ENCODE results near the gene SAPCD2.

Gene SAPCD2

DNA sequence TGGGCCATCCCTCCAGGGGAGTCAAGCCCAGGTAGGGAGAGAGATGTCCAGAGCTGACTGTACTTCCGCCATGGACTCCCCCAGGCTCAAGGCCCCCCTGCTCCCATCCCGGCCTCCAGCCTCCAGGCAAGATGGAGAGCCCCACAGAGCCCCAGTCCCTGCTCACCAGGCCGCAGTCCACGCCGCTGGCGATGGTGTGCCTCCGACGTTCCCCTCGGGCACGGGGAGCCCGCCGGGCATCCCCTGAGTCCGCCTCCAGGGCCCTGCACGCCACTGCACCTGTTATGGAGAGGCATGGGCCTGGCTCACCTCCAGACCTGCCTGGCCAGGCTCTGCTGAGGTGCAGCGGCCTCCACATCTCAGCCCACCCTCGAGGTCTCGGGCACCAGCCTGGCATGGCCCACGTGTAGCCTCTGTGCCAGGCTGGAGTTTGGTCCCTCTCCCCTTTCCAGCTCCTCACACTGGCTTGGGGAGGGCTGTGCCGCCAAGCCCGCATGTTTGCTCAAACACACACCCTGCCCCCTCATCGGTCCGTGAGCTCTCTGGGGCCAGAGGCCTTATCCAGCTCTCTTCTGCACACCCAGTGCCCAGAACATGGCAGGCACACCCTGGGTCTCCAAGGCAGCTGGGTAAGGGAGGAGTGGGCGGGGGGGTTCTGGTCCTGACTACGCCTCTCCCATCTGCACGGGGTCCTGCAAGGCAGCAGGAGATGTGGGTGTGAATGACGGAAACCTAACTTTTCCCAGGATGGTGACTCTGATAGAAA, 4.1 kb downstream of the SAPCD2 start:
- TF ChIP-seq GATA3 (IDR thresholded peaks at IDR 0.05; ENCODE audit: low read depth, low read length) (no peak), GATA2 (IDR thresholded peaks at IDR 0.05; ENCODE audit: low read depth, low read length) (no peak)

DNA sequence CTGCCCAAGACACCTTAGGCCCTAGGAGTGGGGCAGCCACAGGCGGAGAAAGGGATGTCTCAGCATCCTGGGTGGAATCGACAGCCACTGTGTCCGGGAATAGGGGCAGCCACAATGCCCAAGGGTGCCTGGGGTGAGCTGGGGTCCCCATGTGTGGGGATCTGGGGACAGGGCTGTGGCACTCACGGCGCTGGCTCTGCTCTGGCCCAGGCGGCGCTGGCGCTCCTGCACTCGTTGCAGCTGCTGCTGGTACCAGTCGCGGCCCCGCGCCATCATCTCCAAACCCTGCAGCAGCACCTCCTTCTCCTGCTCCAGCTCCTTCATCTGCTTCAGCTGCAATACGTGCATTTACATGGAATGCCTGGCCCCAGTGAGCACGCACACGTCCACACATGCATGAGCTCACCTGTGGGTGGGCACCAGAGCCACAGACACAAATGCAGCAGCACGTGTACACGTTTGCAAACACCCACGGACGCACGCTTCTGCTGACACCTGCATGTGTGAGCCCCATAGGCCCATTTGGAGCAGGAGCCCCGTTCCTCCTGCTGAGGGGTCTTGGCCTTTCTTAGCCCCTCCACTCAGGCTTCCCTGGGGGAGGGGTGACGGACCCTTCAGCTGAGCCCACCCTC, 4.9 kb downstream of the SAPCD2 start:
- TF ChIP-seq GATA3 (IDR thresholded peaks at IDR 0.05; ENCODE audit: low read depth, low read length) (no peak), GATA2 (IDR thresholded peaks at IDR 0.05; ENCODE audit: low read depth, low read length) (no peak)

DNA sequence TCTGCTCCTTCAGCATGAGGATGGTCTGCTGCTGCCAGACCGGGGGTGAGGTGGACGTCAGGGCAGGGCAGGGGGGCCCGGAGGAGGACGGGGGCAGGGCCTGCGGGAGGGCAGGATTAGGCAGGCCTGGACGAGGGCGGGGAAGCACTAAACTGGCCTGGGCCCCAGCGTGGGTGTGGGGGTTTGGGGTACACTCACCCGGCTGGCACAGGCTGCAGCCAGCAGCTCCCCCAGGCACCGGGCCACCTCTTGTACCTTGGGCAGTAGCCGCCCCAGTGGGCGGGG, 5.5 kb downstream of the SAPCD2 start:
- TF ChIP-seq GATA3 (IDR thresholded peaks at IDR 0.05; ENCODE audit: low read depth, low read length) (no peak), GATA2 (IDR thresholded peaks at IDR 0.05; ENCODE audit: low read depth, low read length) (no peak)

DNA sequence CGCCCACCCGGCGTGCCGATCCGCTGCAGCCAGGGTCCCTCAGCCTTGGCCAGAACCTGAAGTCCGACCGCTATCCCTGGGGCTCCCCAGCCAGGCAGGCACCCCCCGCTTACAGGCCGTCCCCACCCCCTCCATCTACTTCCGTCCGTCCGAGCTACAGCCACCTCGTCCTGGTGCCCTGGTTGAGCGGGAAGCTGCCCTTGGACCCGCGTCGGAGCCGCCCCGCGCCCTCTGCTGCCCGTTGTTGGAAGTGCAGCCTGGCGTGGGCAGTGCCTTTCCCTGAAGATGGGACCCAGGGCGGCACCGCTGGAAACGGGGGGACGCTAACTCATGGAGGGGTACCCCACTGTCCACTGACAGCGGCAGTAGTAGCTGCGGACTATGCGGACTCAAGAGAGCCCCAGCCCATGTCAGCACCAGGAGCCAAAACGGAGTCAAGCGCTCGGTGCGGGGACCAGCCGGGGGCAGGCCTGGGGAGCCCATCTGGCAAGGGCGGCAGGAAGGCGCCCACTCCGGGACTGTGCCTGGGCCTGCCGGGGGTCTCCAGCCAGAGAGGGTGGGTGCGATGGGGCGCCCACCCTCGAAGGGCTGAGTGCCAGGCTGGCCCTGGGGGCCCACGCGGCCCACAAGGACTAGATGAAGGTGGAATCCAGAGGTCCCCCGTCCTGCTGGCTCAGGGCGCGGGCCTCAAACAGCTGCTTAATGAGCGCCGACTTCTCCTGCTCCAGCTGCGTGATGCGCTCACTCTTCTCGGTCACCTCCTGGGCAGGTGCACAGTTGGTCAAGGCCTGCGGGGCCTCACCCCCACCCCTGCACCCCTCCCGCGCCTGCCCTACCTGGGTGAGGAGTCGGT, 6.1 kb downstream of the SAPCD2 start:
- TF ChIP-seq GATA2 (IDR thresholded peaks at IDR 0.05; ENCODE audit: low read depth, low read length) (no peak), GATA3 (IDR thresholded peaks at IDR 0.05; ENCODE audit: low read depth, low read length) (no peak)

DNA sequence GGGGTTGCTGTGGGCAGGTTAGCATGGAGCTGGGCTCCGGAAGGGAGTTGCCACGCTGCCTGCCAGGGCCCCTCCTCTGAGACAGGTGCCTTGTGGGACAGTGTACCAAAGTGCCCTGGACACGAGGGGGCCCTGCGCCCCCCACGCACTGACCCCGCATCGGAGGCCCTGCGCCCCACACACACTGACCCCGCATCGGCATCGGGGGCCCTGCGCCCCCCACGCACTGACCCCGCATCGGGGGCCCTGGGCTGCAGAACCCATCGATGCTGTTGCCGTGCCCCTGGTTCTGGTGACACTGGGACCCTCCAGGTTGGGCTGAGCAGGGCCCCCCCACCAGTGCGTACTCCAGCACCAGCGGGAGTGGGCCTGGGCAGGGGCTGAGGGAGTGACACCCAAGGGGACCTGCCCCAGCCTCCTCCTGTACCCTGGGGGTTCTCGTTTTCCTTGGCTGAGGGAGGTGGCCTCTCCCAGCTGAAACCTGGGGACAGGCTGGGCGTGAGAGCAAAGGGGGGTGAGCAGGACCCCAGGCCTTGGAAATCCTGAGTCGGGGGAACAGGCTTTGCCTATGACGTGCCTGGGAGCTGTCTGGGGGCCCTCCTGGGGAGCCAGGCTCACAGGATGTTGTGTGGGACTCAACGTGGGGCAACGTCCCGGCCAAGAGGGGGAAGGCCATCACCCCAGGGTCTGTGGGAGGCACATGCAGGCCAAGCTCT, 6.9 kb downstream of the SAPCD2 start:
- TF ChIP-seq GATA3 (IDR thresholded peaks at IDR 0.05; ENCODE audit: low read depth, low read length) (no peak), GATA2 (IDR thresholded peaks at IDR 0.05; ENCODE audit: low read depth, low read length) (no peak)

DNA sequence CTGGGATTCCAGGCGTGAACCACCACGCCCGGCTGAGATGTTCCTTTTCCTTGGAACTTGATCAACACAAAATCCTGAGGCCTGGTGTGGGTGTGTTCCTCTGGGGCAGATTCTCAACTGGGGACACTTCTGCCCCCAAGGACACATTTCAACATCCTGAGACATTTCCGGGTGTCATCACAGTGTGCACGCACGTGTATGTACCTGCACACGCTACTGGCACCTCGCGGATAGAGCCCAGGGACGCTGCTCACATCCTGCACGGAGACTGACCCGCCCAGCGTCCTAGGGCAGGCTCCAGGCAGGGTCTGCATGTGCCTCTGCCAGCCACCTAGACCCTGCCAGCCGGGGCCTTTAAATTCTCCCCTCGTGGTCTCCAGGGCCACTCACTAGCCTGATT, 8.0 kb downstream of the SAPCD2 start:
- no peak for TF ChIP-seq GATA3 (IDR thresholded peaks at IDR 0.05; ENCODE audit: low read depth, low read length)
- TF ChIP-seq GATA2 (IDR thresholded peaks at IDR 0.05; ENCODE audit: low read depth, low read length), result no peak

DNA sequence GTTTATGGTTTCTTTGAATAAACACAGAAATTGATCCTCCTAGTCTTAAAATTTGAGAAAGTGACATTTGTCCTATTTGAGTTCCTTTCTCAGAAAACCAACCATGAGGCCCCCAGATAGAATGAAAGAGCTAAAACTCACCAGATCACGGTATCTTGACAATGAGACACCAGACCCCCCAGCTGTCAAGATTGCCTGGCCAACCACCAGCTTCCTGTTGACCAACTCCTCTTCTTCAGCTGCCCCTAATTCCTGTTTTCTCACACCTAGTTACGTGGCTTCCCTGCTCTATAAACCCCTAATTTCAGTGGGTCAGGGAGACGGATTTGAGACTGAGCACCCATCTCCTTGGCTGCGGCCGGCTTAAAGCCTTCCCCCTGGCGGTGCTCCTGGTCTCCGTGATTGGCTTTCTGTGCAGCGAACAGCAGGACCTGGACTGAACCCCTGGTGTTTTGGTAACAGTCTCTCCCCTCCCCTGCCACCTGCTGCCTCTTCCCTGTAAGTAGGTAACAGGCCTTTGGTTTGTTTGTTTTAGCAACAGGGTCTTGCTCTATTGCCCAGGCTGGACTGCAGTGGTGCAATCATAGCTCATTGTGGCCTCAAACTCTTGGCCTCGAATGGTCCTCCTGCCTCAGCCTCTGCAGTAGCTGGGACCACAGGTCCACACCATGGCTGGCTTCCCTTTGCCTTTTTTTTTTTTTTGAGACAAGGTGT, 11.7 kb downstream of the SAPCD2 start:
- no peak for TF ChIP-seq GATA3 (IDR thresholded peaks at IDR 0.05; ENCODE audit: low read depth, low read length)
- no peak for TF ChIP-seq GATA2 (IDR thresholded peaks at IDR 0.05; ENCODE audit: low read depth, low read length)

DNA sequence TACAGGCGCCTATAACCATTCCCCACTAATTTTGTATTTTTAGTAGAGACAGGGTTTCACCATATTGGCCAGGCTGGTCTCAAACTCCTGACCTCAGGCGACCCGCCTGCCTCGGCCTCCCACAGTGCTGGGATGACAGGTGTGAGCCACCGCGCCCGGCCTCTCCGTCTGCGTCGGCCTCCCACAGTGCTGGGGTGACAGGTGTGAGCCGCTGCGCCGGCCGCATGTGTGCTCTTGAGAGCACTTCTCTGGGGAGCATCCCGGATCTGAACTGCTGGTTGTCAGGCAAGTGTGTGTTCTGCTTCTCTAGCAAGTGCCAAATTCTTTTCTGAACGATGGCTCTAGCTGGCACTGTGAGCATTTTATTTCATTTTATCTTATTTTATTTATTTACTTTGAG, 12.8 kb downstream of the SAPCD2 start:
- no peak for TF ChIP-seq GATA2 (IDR thresholded peaks at IDR 0.05; ENCODE audit: low read depth, low read length)
- TF ChIP-seq GATA3 (IDR thresholded peaks at IDR 0.05; ENCODE audit: low read depth, low read length), result no peak

DNA sequence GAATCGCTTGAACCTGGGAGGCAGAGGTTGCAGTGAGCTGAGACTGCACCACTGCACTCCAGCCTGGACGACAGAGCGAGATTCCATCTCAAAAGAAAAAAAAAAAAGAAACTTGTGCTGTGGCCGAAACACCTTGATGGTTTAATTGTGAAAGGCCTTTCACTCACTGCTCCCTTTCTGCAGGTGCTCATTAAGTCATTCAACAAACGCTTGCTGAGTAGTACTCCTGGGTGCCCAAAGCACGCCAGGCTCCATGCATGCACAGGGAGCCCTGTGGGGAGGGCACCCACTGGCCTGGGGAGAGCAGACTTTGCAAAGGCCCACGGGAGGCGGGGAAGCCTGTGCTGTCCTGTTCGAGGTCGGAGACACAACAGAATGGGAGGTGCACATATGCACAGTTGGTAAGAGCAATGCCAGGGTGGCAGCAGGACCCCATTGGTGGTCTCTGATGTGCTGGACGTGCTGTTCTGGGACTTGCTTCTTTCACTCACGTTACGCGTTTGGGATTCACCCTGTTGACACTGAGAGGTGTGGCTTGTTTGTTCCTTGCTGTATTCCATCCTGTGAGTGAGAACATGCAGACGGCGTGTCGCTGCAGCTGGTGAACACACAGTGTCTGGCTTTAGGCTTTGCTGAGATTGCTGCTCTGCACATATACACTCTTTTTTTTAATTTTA, 13.5 kb downstream of the SAPCD2 start:
- TF ChIP-seq GATA3 (IDR thresholded peaks at IDR 0.05; ENCODE audit: low read depth, low read length) (no peak), GATA2 (IDR thresholded peaks at IDR 0.05; ENCODE audit: low read depth, low read length) (no peak)

DNA sequence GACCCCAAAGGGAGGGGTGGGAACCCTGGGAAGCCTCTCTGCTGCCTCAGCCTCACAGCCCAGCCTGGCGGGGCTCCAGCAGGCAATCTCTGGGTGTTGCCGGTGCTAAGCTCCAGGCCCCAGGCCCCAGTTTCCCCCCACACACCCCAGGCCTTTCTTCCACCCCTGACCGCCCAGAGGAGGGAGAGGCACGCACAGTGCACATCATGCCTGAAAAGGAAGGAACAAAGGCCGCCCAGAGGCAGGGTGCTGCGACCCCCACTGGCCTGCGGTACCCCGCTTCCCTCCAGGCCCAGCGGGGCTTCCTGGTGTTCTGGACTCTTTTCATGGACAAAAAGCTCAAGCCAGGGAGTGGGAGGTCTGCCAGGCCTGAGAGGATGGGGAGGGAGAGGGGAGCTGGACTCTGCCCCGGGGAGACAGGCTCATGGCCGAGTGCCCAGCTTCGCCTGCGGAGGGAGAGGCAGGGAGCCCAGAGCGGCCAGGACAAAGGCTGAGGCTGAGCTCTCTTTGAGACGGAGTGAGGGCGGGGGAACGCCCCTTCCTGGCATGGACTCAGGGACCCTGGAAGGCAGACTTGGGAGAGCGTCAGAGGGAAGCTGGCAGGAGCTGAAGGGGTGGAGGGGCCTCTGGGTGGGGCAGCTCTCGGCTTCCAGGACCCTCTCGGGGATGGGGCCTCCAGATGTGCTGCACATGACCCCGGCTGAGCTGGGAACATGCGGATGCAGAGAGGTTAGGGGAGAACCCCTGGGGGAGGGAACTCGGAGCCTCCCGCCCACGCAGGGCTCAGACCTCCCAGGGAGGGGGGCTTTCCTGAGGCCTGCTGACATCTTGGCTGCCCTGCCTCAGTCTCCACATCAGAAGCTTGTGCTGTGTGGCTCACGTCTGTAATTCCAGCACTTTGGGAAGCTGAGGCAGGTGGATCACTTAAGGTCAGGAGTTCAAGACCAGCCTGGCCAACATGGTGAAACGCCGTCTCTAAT, 14.7 kb downstream of the SAPCD2 start:
- TF ChIP-seq GATA2 (IDR thresholded peaks at IDR 0.05; ENCODE audit: low read depth, low read length) (no peak), GATA3 (IDR thresholded peaks at IDR 0.05; ENCODE audit: low read depth, low read length) (no peak)

DNA sequence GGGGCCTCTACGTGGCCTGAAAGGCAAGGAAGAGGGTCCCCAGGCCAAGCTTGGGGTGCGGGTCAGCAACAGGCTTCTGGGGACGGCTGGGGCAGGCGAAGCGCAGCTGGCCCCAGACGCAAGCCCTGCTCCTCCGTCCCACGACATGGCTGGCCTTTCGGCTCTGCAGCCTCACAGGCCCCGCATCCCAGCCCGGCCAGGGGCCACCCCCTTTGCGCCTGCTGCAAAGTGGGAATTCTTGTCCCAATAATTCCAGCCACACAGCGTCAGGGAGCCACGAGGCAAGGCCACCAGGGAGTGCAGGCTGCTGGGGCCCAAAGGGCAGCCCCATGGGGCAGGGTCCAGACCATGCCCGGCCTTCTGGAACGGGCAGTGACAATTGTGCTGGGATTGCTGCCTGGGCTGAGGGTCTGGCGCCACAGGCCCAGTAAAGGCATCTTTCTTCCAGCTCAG, 15.4 kb downstream of the SAPCD2 start:
- TF ChIP-seq GATA2 (IDR thresholded peaks at IDR 0.05; ENCODE audit: low read depth, low read length), result no peak
- TF ChIP-seq GATA3 (IDR thresholded peaks at IDR 0.05; ENCODE audit: low read depth, low read length), result no peak
